HL-60 (cell line): ENCODE results near the gene ZNF600.
"Not testable (repeated sequence)": the region's sequence is repeated elsewhere in the genome, so short reads cannot be mapped to it uniquely, and the experiment has no call there.

ENCODE experiments used
- DNase-seq, 2 experiments: peaks; one replicate each; pipeline ENCODE4 v3.0.0-alpha.2; 2010 to 2020; ENCODE audit warnings: low read depth in 1 of 2, low spot score in 1 of 2
- H3K27ac ChIP-seq: fragments of 250-450 bp; sonication (Bioruptor Pico); replicated peaks from 2 replicates; pipeline ENCODE4 v1.5.1; 2020; ENCODE audit warnings: mild to moderate bottlenecking, moderate library complexity
- H3K27me3 ChIP-seq: fragments of 250-450 bp; sonication (Bioruptor Pico); 2 replicates; pipeline ENCODE4 v1.5.1; 2021; ENCODE audit warnings: mild to moderate bottlenecking, moderate library complexity; ENCODE audit not compliant: insufficient read depth, poor library complexity, severe bottlenecking
- H3K4me3 ChIP-seq: replicated peaks from 2 replicates; pipeline ENCODE4 v1.5.1; 2011; ENCODE audit warnings: mild to moderate bottlenecking, control low read depth, low read length; ENCODE audit not compliant: insufficient read depth
- CTCF ChIP-seq: IDR thresholded peaks from one replicate; pipeline ENCODE4 v1.5.1; 2011; ENCODE audit warnings: low read length, control low read depth, inconsistent platforms; ENCODE audit not compliant: insufficient read depth
- GABPA ChIP-seq: IDR thresholded peaks from 2 replicates; pipeline ENCODE4 v1.6.1; 2012; ENCODE audit warnings: low read depth
- POLR2AphosphoS5 ChIP-seq: IDR thresholded peaks from 2 replicates; pipeline ENCODE4 v1.6.1; 2012; ENCODE audit warnings: low read depth
- SPI1 ChIP-seq: IDR thresholded peaks from 2 replicates; pipeline ENCODE4 v1.6.1; 2012; ENCODE audit warnings: low read depth, mild to moderate bottlenecking, borderline replicate concordance
- TF ChIP-seq, protein P1 (sequence below): IDR thresholded peaks from 2 replicates; pipeline ENCODE4 v1.6.1; 2012; ENCODE audit warnings: low read depth; ENCODE audit not compliant: insufficient replicate concordance

Gene ZNF600

GRCh38 chr19:52725528-52725961 lies 61.0 kb downstream of the ZNF600 start:
- H3K27me3 ChIP-seq, result no peaks in the 10 kb centered on the region
- no peak for DNase-seq
- no peak overlapping the region for H3K4me3 ChIP-seq
- no peak overlapping the region for H3K27ac ChIP-seq
- TF ChIP-seq GABPA, result no peak
- no peak for TF ChIP-seq POLR2AphosphoS5
- TF ChIP-seq, protein P1, sequence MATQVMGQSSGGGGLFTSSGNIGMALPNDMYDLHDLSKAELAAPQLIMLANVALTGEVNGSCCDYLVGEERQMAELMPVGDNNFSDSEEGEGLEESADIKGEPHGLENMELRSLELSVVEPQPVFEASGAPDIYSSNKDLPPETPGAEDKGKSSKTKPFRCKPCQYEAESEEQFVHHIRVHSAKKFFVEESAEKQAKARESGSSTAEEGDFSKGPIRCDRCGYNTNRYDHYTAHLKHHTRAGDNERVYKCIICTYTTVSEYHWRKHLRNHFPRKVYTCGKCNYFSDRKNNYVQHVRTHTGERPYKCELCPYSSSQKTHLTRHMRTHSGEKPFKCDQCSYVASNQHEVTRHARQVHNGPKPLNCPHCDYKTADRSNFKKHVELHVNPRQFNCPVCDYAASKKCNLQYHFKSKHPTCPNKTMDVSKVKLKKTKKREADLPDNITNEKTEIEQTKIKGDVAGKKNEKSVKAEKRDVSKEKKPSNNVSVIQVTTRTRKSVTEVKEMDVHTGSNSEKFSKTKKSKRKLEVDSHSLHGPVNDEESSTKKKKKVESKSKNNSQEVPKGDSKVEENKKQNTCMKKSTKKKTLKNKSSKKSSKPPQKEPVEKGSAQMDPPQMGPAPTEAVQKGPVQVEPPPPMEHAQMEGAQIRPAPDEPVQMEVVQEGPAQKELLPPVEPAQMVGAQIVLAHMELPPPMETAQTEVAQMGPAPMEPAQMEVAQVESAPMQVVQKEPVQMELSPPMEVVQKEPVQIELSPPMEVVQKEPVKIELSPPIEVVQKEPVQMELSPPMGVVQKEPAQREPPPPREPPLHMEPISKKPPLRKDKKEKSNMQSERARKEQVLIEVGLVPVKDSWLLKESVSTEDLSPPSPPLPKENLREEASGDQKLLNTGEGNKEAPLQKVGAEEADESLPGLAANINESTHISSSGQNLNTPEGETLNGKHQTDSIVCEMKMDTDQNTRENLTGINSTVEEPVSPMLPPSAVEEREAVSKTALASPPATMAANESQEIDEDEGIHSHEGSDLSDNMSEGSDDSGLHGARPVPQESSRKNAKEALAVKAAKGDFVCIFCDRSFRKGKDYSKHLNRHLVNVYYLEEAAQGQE, result no peak
- no peak for TF ChIP-seq SPI1
- TF ChIP-seq CTCF, result no peak

- TF ChIP-seq GABPA (no peak), POLR2AphosphoS5 (no peak), SPI1 (no peak), CTCF (no peak)
- TF ChIP-seq, protein P1, result no peak
- Histone ChIP-seq H3K4me3 (no peak overlapping the region), H3K27ac (no peak overlapping the region), H3K27me3 (no peaks in the 10 kb centered on the region)
- DNase-seq, result no peak
These were observed 61.7 kb downstream of the ZNF600 start for GRCh38 chr19:52724701-52725514.

DNA sequence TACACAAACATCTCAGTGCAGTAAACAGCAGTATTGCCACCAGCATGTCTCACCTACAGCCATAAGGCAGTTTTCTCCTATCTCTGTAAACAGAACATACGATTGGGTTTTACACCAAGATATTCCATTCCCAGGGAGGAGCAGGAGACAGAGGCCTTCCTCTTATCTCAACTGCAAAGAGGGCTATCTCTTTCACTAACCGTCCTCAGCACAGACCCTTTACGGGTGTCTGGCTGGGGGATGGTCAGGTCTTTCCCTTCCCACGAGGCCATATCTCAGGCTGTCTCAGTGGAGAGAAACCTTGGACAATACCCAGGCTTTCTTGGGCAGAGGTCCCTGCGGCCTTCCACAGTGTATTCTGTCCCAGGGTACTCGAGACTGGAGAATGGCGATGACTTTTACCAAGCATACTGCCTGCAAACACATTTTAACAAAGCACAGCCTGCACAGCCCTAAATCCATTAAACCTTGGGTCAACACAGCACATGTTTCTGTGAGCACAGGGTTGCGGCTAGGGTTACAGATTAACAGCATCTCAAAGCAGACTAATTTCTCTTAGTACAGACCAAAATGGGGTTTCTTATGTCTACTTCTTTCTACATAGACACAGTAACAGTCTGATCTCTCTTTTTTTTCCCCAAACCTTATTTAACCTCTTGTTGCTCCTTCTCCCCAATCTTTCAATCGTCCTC lies 62.5 kb downstream of the ZNF600 start:
- DNase-seq, result not testable (repeated sequence)

GRCh38 chr19:52722062-52723003 lies 64.3 kb downstream of the ZNF600 start:
- Histone ChIP-seq H3K27me3 (no peaks in the 10 kb centered on the region), H3K4me3 (no peak overlapping the region), H3K27ac (no peak overlapping the region)
- no peak for DNase-seq
- TF ChIP-seq POLR2AphosphoS5 (no peak), CTCF (no peak), GABPA (no peak), SPI1 (no peak)
- TF ChIP-seq, protein P1, result no peak

More for the DNA sequence above, 62.5 kb downstream of the ZNF600 start:
- H3K27ac ChIP-seq, H3K4me3 ChIP-seq, H3K27me3 ChIP-seq: not testable (repeated sequence)
